ENCODE data around the gene C16orf92.

Gene C16orf92

GRCh38 chr16:29983420-29984136 lies 39.4 kb upstream of the C16orf92 start:
- no peaks in the 10 kb centered on the region for H3K27me3 ChIP-seq (ENCODE audit: control insufficient read depth, insufficient read depth, low read length)
- no peaks in the 10 kb centered on the region for H3K4me1 ChIP-seq (ENCODE audit: control insufficient read depth, insufficient read depth, low read length)
- no peak overlapping the region for H3K9ac ChIP-seq (ENCODE audit: low read length)
- no peak overlapping the region for H3K4me3 ChIP-seq (ENCODE audit: low read depth, low read length)
- no peak overlapping the region for H3K27ac ChIP-seq (ENCODE audit: low read depth, low read length)
- H3K36me3 ChIP-seq (ENCODE audit: control insufficient read depth, insufficient read depth, low read length) = peaks cover 99% of the 10 kb centered on the region
- no peaks in the 10 kb centered on the region for H3K9me3 ChIP-seq (ENCODE audit: control insufficient read depth, insufficient read depth, low read depth, low read length)

GRCh38 chr16:29984137-29984763 lies 38.7 kb upstream of the C16orf92 start:
- Histone ChIP-seq H3K9me3 (ENCODE audit: control insufficient read depth, insufficient read depth, low read depth, low read length) (no peaks in the 10 kb centered on the region), H3K36me3 (ENCODE audit: control insufficient read depth, insufficient read depth, low read length) (peaks cover 99% of the 10 kb centered on the region), H3K27ac (ENCODE audit: low read depth, low read length) (no peak overlapping the region), H3K9ac (ENCODE audit: low read length) (no peak overlapping the region), H3K4me3 (ENCODE audit: low read depth, low read length) (no peak overlapping the region), H3K27me3 (ENCODE audit: control insufficient read depth, insufficient read depth, low read length) (no peaks in the 10 kb centered on the region), H3K4me1 (ENCODE audit: control insufficient read depth, insufficient read depth, low read length) (no peaks in the 10 kb centered on the region)

- no peaks in the 10 kb centered on the region for H3K27me3 ChIP-seq (ENCODE audit: control insufficient read depth, insufficient read depth, low read length)
- no peaks in the 10 kb centered on the region for H3K9me3 ChIP-seq (ENCODE audit: control insufficient read depth, insufficient read depth, low read depth, low read length)
- H3K4me3 ChIP-seq (ENCODE audit: low read depth, low read length) = no peak overlapping the region
- no peak overlapping the region for H3K9ac ChIP-seq (ENCODE audit: low read length)
- no peaks in the 10 kb centered on the region for H3K4me1 ChIP-seq (ENCODE audit: control insufficient read depth, insufficient read depth, low read length)
- no peak overlapping the region for H3K27ac ChIP-seq (ENCODE audit: low read depth, low read length)
- peaks cover 99% of the 10 kb centered on the region for H3K36me3 ChIP-seq (ENCODE audit: control insufficient read depth, insufficient read depth, low read length)
These were observed 38.2 kb upstream of the C16orf92 start for GRCh38 chr16:29984764-29985147.

- no peak overlapping the region for H3K9ac ChIP-seq (ENCODE audit: low read length)
- H3K4me1 ChIP-seq (ENCODE audit: control insufficient read depth, insufficient read depth, low read length) = no peaks in the 10 kb centered on the region
- no peaks in the 10 kb centered on the region for H3K9me3 ChIP-seq (ENCODE audit: control insufficient read depth, insufficient read depth, low read depth, low read length)
- H3K27me3 ChIP-seq (ENCODE audit: control insufficient read depth, insufficient read depth, low read length) = no peaks in the 10 kb centered on the region
- H3K27ac ChIP-seq (ENCODE audit: low read depth, low read length) = no peak overlapping the region
- no peak overlapping the region for H3K4me3 ChIP-seq (ENCODE audit: low read depth, low read length)
- peaks cover 99% of the 10 kb centered on the region for H3K36me3 ChIP-seq (ENCODE audit: control insufficient read depth, insufficient read depth, low read length)
These were observed 37.7 kb upstream of the C16orf92 start for GRCh38 chr16:29985271-29985811.

- Histone ChIP-seq H3K36me3 (ENCODE audit: control insufficient read depth, insufficient read depth, low read length) (peaks cover 98% of the 10 kb centered on the region), H3K9me3 (ENCODE audit: control insufficient read depth, insufficient read depth, low read depth, low read length) (no peaks in the 10 kb centered on the region), H3K27ac (ENCODE audit: low read depth, low read length) (no peak overlapping the region), H3K9ac (ENCODE audit: low read length) (no peak overlapping the region), H3K27me3 (ENCODE audit: control insufficient read depth, insufficient read depth, low read length) (no peaks in the 10 kb centered on the region), H3K4me1 (ENCODE audit: control insufficient read depth, insufficient read depth, low read length) (no peaks in the 10 kb centered on the region), H3K4me3 (ENCODE audit: low read depth, low read length) (no peak overlapping the region)
These were observed 36.8 kb upstream of the C16orf92 start for GRCh38 chr16:29986231-29986630.

- peaks cover 98% of the 10 kb centered on the region for H3K36me3 ChIP-seq (ENCODE audit: control insufficient read depth, insufficient read depth, low read length)
These were observed 36.1 kb upstream of the C16orf92 start for GRCh38 chr16:29986931-29987330.

GRCh38 chr16:29987371-29988085 lies 35.5 kb upstream of the C16orf92 start:
- no peak overlapping the region for H3K9ac ChIP-seq (ENCODE audit: low read length)
- H3K36me3 ChIP-seq (ENCODE audit: control insufficient read depth, insufficient read depth, low read length) = peaks cover 98% of the 10 kb centered on the region
- H3K27ac ChIP-seq (ENCODE audit: low read depth, low read length) = no peak overlapping the region

More at GRCh38 chr16:29986931-29987330, 36.1 kb upstream of the C16orf92 start:
- no peaks in the 10 kb centered on the region for H3K9me3 ChIP-seq (ENCODE audit: control insufficient read depth, insufficient read depth, low read depth, low read length)
- no peak overlapping the region for H3K4me3 ChIP-seq (ENCODE audit: low read depth, low read length)
- H3K27ac ChIP-seq (ENCODE audit: low read depth, low read length) = no peak overlapping the region
- H3K4me1 ChIP-seq (ENCODE audit: control insufficient read depth, insufficient read depth, low read length) = no peaks in the 10 kb centered on the region
- H3K9ac ChIP-seq (ENCODE audit: low read length) = no peak overlapping the region
- H3K27me3 ChIP-seq (ENCODE audit: control insufficient read depth, insufficient read depth, low read length) = no peaks in the 10 kb centered on the region

GRCh38 chr16:29988346-29989075 lies 34.5 kb upstream of the C16orf92 start:
- Histone ChIP-seq H3K27me3 (ENCODE audit: control insufficient read depth, insufficient read depth, low read length) (no peaks in the 10 kb centered on the region), H3K36me3 (ENCODE audit: control insufficient read depth, insufficient read depth, low read length) (peaks cover 98% of the 10 kb centered on the region), H3K9ac (ENCODE audit: low read length) (no peak overlapping the region), H3K4me3 (ENCODE audit: low read depth, low read length) (no peak overlapping the region), H3K4me1 (ENCODE audit: control insufficient read depth, insufficient read depth, low read length) (no peaks in the 10 kb centered on the region), H3K27ac (ENCODE audit: low read depth, low read length) (no peak overlapping the region), H3K9me3 (ENCODE audit: control insufficient read depth, insufficient read depth, low read depth, low read length) (no peaks in the 10 kb centered on the region)

More at GRCh38 chr16:29987371-29988085, 35.5 kb upstream of the C16orf92 start:
- Histone ChIP-seq H3K27me3 (ENCODE audit: control insufficient read depth, insufficient read depth, low read length) (no peaks in the 10 kb centered on the region), H3K9me3 (ENCODE audit: control insufficient read depth, insufficient read depth, low read depth, low read length) (no peaks in the 10 kb centered on the region), H3K4me3 (ENCODE audit: low read depth, low read length) (no peak overlapping the region), H3K4me1 (ENCODE audit: control insufficient read depth, insufficient read depth, low read length) (no peaks in the 10 kb centered on the region)

GRCh38 chr16:29989111-29989858 lies 33.7 kb upstream of the C16orf92 start:
- H3K4me3 ChIP-seq (ENCODE audit: low read depth, low read length) = no peak overlapping the region
- no peaks in the 10 kb centered on the region for H3K4me1 ChIP-seq (ENCODE audit: control insufficient read depth, insufficient read depth, low read length)
- no peak overlapping the region for H3K27ac ChIP-seq (ENCODE audit: low read depth, low read length)
- H3K36me3 ChIP-seq (ENCODE audit: control insufficient read depth, insufficient read depth, low read length) = peaks cover 96% of the 10 kb centered on the region
- H3K27me3 ChIP-seq (ENCODE audit: control insufficient read depth, insufficient read depth, low read length) = no peaks in the 10 kb centered on the region
- no peak overlapping the region for H3K9ac ChIP-seq (ENCODE audit: low read length)
- H3K9me3 ChIP-seq (ENCODE audit: control insufficient read depth, insufficient read depth, low read depth, low read length) = no peaks in the 10 kb centered on the region

- H3K36me3 ChIP-seq (ENCODE audit: control insufficient read depth, insufficient read depth, low read length) = peaks cover 88% of the 10 kb centered on the region
- no peak overlapping the region for H3K4me3 ChIP-seq (ENCODE audit: low read depth, low read length)
- no peaks in the 10 kb centered on the region for H3K9me3 ChIP-seq (ENCODE audit: control insufficient read depth, insufficient read depth, low read depth, low read length)
- H3K9ac ChIP-seq (ENCODE audit: low read length) = no peak overlapping the region
- no peaks in the 10 kb centered on the region for H3K4me1 ChIP-seq (ENCODE audit: control insufficient read depth, insufficient read depth, low read length)
- no peaks in the 10 kb centered on the region for H3K27me3 ChIP-seq (ENCODE audit: control insufficient read depth, insufficient read depth, low read length)
- no peak overlapping the region for H3K27ac ChIP-seq (ENCODE audit: low read depth, low read length)
These were observed 33.0 kb upstream of the C16orf92 start for GRCh38 chr16:29990034-29990433.
